Stimulated activated CD4-positive, alpha-beta T cell treated with anti-CD3 and anti-CD28 coated beads, TNF-alpha, amount 100 ng/mL, for 4 hours (primary cell): ENCODE measurements around the gene NR4A1.

Source experiments
- DNase-seq, 3 experiments: peaks; one replicate each; pipeline ENCODE4 v3.0.0-alpha.2; 2020; ENCODE audit warnings: low read depth in 3 of 3

The NR4A1 gene

DNA sequence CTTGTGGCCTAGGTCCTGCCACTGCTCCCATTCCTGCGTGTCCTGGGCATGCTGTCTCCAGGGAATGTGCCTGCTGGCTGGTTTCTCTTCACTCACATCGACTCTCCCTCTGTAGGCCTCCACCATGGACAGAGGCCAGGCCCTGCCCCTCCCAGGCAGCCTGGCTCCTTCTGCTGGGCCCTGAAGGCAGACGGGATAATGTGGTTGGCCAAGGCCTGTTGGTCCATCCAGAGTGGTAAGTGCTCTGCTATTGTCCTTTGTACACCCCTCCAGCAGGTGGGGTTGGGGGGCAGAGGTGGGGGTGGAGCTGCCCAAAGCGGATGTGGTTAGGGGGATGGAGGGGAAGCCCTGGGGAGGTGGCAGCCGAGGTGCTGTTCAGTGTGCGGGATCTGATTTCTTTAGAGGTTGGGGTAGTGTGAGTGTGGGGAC lies 9.5 kb upstream of the NR4A1 start:
- DNase-seq: no peak

DNA sequence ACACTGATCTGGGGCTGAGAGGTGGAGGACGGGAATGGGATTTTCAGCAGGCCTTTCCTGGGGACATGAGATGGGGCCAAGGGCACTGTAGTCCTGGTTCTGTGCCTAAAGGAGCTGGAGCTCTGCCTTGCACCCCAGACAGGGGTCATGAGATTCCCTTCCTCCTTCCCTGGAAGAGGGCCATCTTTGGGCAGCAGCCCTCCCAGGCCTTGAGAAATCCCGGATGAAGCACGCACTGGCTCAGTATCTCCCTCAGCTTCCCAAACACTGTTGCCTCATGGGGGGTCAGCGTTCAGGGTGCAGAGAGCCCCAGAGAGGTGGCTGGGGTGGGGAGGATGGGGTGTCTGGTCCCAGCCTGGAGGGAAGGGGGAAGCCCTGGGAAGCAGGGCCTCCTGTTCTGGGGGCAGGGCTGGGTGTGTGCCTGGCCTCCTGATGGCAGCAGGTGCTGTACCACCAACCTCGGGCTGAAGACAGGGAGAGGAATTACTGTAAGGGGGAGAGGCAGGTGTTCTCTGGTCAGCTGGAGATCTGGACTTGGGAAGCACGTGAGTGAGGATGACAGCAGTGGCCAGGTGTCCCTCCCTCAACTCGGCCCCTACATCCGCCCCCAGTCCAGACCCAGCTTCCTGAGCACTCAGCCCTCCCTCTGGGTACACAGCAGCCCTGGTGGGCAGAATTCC lies 8.4 kb upstream of the NR4A1 start:
- DNase-seq: no peak

DNA sequence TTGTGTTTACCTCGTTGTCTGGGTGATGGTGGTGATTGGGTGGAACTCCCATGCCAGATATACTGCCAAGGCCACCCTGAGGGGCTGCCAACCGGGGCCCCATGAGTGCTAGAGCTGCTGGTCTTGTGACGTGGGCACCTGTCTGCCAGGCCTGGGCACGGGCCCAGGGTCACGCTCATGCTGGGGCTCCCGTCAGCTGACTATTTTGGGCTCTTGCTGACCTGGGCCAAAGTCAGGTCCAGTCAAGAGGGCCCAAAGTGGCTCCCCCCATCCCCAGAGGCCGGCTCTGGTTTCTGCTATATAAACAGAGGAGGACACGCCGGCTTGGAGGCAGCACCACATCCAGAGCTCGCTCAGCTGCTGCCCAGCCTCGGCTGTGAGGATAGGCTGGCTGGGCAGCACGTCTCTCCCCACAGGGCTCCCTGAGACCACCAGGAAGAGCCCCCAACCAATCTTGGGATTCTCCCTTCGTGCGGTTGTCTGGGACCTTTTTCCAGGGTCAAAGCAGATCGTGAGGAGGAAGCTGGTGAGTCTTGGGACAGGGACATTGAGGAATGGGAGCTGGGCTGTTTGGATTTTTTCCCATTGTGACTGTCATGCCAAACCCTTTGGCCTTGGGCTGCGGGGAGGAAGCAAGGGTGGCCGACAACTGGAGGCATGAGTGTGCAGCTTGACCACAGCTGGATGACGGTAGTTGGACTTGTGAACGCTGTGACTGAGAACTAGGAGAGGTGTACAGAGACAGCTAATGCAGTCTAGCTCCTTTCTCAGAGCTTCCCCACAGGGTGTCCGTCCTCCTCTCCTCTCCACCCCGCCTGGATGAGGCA lies 7.6 kb upstream of the NR4A1 start:
- no peak for DNase-seq

DNA sequence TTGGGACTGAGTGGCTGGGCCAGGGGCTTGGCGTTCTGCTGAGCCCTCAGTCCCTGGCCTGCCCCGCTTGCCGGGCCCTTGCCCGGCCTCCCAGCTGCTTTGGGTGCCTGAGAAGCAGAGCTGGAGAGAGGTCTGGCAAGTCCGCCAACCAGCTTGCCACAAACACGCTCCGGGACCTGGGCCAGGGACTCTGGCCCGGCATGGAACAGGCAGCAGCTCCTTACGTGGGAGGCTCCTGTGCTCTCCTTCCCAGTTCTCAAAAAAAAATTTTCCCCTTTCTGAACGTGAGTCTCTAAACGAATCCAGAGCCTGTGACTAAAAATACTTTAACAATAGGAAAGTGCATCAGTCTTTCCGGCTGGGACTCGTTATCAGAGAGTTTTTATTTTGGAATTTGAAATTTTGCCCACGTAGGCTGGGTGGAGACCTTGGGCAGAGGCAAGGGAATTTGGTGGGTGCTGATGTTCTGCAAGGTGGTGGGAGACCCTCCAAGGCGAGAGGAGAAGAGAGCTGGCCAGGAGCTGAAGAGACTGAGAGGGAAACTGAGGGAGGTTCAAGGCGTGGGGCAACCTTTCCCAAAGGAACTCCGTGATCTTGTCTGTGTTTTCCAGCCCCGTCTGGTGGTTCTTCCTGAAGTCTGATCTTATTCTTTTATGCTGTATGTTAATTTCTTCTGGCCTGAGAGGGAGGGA lies 6.8 kb upstream of the NR4A1 start:
- DNase-seq: no peak

DNA sequence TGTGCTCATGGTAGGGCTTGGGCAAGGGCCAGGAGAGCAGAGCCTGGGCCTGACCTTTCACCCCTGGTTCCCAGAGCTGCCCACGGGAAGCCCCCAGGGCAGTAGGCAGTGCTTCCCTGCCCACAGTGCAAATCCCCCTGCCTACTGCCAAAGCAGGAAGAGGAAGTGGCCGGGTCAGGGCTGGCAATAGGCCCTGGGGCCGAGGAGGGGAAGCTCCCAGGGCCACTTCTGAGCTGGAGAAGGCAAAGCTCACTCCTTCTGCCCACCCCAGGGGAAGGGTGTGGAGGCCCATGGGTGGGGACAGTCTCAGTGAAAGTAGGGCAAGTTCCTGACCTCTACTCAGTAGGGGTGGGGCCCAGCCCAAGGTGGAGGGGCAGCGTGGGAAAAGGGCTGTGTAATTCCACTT lies 5.4 kb upstream of the NR4A1 start:
- DNase-seq: no peak

DNA sequence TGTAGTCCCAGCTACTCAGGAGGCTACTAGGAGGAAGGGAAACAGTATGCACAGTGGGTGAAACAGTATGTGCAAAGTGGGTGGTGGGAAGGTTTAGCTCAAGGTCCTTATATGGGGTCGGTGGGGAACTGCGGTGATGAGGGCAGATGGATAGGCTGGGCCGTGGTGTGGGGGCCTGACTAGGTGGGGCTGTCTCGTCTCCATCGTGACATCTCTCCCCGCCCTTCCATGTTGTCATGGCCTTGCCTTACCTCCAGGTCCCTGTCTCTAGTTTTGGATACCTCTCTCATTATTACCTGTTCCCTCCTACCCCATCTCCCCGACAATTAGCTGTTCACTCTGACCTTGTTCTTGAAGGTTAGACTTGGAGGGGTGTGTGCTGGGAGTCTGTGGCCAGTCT lies 4.4 kb upstream of the NR4A1 start:
- DNase-seq: no peak

DNA sequence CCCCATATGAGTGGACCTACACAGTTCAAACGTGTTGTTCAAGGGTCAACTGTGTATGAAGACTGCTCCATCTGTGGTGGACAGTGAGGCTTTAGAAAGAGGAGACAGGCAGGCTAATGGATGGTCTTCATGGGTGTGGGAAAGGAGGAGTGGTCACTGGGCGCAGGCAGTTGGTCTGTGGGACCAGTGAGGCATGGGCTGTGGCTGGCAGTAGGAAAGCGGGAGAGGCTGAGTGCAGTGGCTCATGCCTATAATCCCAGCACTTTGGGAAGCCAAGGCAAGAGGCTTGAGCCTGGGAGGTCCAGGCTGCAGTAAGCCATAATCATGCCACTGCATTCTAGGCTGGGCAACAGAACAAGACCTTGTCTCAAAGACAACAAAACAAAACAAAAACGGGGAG lies 2.0 kb upstream of the NR4A1 start:
- DNase-seq: no peak

DNA sequence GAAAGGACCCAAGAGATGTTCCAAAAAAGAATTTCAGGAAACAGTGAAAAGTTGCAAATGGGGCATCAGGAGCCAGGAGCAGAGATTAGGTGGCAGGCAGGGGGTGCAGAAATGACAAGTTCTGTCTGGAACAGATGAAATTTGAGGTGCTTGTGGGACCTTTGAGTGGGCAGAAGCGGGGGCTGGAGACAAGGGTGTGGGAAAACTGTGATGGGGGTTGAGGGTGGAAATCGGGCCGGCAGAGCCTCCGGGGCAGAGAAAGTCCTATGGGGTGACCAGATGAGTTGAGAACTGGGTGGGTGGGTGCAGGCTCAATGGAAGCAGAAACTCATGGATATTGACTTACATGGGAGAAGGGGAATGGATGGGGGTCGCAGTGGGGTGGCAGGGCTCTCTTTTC lies 1.6 kb upstream of the NR4A1 start:
- no peak for DNase-seq

DNA sequence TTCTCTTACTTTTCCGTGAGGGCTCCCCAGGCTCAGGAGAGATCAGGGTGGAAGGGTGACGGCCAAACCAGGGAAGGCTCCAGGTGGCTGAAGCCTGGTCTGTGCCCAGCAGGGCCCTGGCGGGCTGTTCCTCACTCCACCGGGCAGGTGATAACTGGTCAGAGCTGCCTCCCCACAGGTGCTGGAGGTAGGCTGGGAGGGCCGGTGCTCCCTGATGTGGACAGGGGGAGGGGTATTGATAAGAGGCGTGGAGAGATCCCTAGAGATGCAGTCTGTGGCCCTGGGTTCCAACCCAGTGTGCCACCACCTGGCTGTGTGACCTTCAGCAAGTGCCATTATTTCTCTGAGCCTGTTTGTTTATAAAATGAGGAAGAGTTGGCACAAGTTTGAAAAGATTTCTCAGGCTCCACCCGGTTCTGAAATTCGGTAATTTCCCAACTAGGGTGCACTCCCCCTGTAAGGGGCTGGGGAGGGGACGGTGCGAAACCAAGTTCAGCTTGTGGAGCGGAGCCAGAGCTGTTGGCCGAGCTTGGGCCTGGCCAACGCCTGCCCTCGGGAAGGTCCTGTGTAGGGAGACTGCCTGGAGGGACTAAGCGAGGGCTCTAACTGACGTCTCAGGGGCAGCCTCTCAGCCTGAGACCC lies 1.0 kb upstream of the NR4A1 start:
- DNase-seq: no peak

DNA sequence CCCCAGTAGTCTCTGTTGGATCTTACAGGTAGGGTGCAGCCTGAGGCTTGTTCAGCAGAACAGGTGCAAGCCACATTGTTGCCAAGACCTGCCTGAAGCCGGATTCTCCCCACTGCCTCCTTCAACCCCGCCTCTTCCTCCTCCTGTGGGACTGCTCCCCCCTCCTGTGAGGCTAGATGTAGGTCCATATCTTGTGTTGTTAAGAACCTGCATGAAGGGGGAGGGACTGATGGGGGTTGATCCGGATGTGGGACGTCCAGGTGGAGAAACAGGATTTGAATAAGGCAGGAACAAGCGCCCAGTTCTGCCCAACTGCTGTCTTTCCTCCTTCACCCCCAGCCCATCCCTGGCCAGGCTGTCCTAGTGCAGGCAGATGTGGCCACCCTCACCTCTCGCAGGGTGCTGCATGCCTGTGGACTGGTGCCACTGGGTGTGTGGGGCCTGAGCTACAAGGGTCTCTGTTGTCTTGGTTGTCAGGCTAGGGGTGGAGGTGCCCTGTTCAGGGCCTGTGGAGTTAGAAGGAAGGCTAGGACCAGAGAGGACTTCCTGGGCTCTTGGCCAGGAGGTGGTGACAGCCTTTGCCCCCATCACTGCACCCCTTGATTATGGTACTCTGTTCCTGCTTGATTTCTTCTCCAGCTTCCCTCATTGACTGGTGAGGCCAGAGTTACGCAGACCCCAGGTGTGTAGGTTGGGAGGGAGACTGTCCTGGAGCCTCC lies 1.4 kb downstream of the NR4A1 start:
- DNase-seq: no peak

DNA sequence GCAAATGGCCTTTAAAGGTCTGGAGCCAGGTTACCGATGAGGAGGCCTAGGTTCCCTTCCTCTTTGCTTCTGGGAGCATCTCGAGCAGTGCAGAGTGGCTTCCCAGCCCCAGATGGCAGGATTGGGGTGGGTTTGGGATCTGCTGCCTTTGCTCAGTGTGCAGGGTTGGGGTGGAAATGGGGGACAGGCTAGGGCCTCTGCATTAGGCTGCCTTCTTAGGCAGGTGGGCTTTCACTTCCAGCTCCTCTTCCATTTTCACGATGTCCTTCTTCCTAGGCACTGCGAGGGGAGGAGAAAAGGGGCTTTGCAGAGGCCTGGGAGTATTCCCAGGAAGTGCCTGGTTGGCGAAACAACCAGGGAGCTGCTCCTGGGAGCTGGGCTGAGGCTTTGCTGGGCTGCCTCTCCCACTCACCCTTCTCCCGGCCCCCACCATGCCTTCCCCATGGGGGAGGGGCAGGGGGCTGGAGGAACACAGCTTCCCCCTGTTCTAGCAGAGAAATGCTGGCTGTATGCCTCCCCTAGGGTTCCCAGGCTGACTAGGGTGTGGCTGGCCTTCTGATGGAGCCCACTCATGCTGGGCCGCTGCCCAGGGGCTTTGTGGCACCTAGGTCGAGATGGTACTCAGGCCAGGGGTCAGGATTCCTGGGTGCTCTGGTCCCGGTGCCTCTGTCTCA lies 2.4 kb downstream of the NR4A1 start:
- no peak for DNase-seq

DNA sequence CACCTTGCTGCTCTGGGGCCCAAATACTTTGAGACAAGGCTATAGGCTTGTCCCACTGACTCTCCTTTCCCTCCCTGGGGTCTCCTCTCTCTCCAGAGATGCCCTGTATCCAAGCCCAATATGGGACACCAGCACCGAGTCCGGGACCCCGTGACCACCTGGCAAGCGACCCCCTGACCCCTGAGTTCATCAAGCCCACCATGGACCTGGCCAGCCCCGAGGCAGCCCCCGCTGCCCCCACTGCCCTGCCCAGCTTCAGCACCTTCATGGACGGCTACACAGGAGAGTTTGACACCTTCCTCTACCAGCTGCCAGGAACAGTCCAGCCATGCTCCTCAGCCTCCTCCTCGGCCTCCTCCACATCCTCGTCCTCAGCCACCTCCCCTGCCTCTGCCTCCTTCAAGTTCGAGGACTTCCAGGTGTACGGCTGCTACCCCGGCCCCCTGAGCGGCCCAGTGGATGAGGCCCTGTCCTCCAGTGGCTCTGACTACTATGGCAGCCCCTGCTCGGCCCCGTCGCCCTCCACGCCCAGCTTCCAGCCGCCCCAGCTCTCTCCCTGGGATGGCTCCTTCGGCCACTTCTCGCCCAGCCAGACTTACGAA lies 3.1 kb downstream of the NR4A1 start:
- no peak for DNase-seq

DNA sequence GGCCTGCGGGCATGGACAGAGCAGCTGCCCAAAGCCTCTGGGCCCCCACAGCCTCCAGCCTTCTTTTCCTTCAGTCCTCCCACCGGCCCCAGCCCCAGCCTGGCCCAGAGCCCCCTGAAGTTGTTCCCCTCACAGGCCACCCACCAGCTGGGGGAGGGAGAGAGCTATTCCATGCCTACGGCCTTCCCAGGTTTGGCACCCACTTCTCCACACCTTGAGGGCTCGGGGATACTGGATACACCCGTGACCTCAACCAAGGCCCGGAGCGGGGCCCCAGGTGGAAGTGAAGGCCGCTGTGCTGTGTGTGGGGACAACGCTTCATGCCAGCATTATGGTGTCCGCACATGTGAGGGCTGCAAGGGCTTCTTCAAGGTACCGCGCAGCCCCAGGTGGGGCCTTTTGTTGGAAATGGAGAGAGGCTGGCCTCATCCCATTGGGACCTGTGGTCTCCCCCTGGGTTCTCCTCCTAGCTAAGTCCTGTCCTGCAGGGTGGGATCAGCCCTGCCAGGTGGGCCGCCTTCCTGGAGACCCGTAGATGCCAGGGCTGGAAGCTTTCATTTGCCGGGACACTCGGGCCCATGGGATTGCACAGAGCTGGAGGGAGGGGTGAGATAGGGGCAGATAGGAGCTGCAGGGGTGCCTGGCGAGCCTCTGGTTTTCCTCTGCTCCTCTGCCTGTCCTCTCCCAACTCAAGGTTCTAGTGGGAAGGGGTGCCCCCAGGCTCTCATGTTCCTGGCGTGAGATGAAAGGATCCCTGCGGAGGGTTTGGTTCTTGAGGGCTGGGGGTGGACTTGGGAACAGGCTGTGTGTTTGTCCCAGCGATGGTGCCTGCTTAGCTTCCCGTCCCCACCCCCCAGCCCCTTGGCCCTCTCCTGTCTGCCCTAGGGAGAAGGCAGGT lies 3.8 kb downstream of the NR4A1 start:
- no peak for DNase-seq

DNA sequence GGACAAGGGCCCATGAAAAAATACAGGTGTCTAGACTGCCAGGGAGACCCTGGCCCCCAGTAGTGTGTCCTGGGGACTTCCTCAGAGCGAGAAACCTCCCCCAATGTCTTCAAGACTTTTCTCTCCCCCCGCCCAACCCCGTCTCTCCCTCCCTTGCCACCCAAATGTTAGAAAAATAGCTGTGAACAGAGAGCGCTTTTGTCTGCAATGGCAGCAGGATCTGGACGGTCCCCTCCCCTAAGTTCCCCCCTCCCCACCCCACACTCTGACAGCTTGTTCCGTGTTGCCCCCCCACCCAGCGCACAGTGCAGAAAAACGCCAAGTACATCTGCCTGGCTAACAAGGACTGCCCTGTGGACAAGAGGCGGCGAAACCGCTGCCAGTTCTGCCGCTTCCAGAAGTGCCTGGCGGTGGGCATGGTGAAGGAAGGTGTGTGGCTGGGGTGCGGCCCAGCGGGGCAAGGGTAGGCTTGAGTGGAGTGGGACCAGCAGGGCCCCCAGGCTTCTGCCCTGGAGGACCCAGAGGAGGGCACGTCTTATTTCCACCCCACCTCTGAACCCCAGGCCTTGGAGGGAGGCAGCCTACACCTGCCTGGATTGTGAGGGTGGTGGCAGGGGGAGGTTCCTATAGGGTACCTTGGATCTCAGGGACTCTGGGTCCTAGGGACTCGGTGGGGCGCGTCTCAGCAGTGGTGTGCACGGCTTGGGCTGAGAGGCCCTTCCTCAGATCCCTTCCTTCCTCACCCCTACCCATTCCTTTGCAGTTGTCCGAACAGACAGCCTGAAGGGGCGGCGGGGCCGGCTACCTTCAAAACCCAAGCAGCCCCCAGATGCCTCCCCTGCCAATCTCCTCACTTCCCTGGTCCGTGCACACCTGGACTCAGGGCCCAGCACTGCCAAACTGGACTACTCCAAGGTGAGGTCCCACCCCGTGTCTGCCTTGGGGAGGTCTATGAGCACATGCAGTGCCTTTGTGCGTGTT lies 4.8 kb downstream of the NR4A1 start:
- no peak for DNase-seq

DNA sequence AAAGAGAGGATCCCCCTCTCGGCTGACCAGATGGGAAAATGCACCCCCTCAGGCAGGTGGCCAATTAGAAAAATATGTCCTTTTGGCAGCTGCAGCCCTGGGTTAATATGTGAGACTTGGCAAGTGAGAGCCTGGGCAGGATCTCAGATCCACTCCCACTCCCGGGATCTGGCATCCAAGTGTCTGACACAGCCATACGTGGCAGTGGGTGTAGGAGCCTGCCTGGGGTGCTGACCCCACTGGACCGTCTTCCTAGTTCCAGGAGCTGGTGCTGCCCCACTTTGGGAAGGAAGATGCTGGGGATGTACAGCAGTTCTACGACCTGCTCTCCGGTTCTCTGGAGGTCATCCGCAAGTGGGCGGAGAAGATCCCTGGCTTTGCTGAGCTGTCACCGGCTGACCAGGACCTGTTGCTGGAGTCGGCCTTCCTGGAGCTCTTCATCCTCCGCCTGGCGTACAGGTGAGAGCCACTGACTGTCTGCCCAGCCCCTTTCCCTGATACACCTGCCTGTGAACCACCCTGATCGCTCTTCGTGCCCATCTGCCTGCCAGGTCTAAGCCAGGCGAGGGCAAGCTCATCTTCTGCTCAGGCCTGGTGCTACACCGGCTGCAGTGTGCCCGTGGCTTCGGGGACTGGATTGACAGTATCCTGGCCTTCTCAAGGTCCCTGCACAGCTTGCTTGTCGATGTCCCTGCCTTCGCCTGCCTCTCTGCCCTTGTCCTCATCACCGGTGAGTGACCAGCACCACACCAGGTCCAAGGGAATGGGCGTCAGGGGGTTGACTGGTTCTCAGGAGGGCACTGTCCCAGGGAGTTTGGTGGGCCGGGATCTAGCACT lies 5.8 kb downstream of the NR4A1 start:
- DNase-seq: no peak

DNA sequence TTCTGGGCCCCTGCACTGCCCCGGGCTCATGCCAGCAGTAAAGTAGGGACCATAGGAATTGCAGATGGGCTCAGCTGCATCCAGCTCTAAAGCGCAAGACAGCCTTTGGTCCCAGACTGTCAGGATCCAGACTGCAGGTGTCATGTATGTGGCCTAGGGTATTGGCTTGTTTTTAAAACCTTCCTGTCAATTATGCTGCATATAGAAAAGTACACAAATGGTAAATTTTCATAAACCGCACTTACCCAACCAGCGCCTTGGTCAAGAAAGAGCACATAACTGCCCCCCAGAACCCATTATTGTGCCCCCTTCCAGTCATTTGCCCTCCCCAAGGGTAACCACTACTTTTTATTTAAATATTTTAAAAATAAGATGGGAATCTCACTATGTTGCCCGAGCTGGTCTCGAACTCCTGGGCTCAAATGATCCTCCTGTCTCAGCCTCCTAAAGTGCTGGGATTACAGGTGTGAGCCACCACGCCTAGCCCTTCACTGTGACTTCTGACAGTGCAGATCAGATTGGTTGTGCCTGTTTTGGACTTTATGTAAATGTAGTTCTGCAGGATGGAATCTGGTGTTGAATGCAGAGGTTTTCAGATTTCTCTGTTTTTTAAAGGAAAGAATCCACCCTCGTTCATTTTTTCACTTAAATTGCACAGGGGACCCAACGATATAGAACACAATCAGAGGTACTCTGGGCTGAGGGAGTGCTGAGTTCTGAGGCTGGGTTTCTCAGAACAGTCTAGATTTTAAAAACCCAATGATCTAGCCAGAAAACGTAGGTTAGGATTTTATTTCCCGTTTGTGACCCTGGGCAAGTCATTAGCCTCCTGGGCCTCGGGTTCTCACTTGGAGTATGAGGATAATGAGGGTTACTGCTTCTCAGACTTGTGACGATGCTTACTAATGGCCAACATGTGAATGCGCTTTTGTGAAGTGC lies 6.7 kb downstream of the NR4A1 start:
- DNase-seq: no peak
